Spinal cord (tissue), 10 donors: ENCODE measurements around the gene NES. TPM values are rescaled to one million over a fixed set of nuclear protein-coding genes. Genes with fewer than 3 reads are reported as not detected.

Experiments
- DNase-seq, 6 donors: peaks; one replicate each; pipeline versions ENCODE4 v3.0.0 to v3.0.0-alpha.2; 2013 to 2015; ENCODE audit warnings: low spot score in 6 of 6, low read depth in 4 of 6
- H3K27ac ChIP-seq: one replicate; pipeline ENCODE4 v1.5.1; 2013; ENCODE audit warnings: low read depth, low read length, control low read depth
- H3K27me3 ChIP-seq: one replicate; pipeline ENCODE4 v1.6.1; 2013; ENCODE audit warnings: low read length; ENCODE audit not compliant: control insufficient read depth, insufficient read depth
- H3K36me3 ChIP-seq: one replicate; pipeline ENCODE4 v1.6.1; 2013; ENCODE audit warnings: low read length; ENCODE audit not compliant: control insufficient read depth, insufficient read depth
- H3K4me1 ChIP-seq: one replicate; pipeline ENCODE4 v1.6.1; 2013; ENCODE audit warnings: low read length; ENCODE audit not compliant: control insufficient read depth, insufficient read depth
- H3K4me3 ChIP-seq: one replicate; pipeline ENCODE4 v1.5.1; 2013; ENCODE audit warnings: low read depth, low read length, control low read depth
- H3K9me3 ChIP-seq: one replicate; pipeline ENCODE4 v1.6.1; 2013; ENCODE audit warnings: low read length; ENCODE audit not compliant: control insufficient read depth, insufficient read depth
- WGBS: methylation state at CpG from one replicate; pipeline ENCODE4 v1.1.5; 2013; ENCODE audit warnings: missing lambda C conversion rate; ENCODE audit not compliant: insufficient coverage; 5-methylcytosine and 5-hydroxymethylcytosine counted together
- polyA plus RNA-seq, 2 donors: library from polyadenylated mRNA; unstranded; fragments of 120-200 nt; gene quantifications; one replicate each; pipeline ENCODE4 v1.2.1, GENCODE V29; 2013; ENCODE audit not compliant: insufficient read length in 2 of 2
- total RNA-seq, 2 donors: library from RNA; depleted of rRNA in 1 of 2; stranded (reverse); fragments of 120-200 nt in 1 of 2; fragments of >200 nt in 1 of 2; gene quantifications; one replicate each; pipeline versions ENCODE4 v1.2.3 to v1.2.4, GENCODE V29; 2013 to 2014
- donor health status: healthy.

NES gene
- total and polyA plus RNA-seq, 4 donors: 37.9 to 111 (median 79.4) TPM

DNA sequence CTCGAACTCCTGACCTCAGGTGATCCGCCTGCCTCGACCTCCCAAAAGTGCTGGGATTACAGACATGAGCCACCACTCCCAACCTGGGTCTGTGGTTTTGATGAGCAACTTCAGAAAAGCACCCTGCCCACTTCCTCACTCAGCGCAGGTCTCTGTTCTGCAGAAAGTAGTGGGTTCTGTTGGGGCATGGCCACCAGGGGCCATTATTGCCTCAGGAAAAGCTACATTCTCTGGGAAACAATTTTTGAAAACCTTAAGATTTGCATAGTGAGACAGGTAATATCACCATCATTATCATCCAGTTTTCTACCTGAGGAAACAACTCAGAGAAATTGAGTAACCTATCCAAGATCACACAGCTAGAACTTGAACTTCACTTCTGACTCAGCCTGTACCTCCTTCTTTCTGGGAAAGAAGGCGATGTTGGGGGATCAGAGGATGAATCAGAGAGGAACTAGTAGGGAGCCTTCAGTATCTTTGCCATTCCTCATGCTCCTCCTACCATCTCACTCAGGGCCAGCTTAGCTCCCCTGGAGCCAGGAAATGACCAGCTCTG lies 7.1 kb upstream of the NES start:
- Histone ChIP-seq H3K9me3 (no peaks in the 10 kb centered on the region), H3K27ac (no peak overlapping the region), H3K4me1 (peaks cover 4% of the 10 kb centered on the region), H3K27me3 (peaks cover 3% of the 10 kb centered on the region), H3K36me3 (no peaks in the 10 kb centered on the region), H3K4me3 (no peak overlapping the region)
- no CpG with 5 or more reads among the region's 5 CpGs for WGBS
- no peak for DNase-seq

GRCh38 chr1:156682166-156682890 lies 5.1 kb upstream of the NES start:
- Histone ChIP-seq H3K27ac (no peak overlapping the region), H3K4me3 (no peak overlapping the region), H3K36me3 (no peaks in the 10 kb centered on the region), H3K4me1 (peaks cover 7% of the 10 kb centered on the region), H3K9me3 (no peaks in the 10 kb centered on the region), H3K27me3 (peaks cover 11% of the 10 kb centered on the region)
- DNase-seq: no peak
- 100% methylated on average over 1 of the region's 5 CpGs for WGBS

DNA sequence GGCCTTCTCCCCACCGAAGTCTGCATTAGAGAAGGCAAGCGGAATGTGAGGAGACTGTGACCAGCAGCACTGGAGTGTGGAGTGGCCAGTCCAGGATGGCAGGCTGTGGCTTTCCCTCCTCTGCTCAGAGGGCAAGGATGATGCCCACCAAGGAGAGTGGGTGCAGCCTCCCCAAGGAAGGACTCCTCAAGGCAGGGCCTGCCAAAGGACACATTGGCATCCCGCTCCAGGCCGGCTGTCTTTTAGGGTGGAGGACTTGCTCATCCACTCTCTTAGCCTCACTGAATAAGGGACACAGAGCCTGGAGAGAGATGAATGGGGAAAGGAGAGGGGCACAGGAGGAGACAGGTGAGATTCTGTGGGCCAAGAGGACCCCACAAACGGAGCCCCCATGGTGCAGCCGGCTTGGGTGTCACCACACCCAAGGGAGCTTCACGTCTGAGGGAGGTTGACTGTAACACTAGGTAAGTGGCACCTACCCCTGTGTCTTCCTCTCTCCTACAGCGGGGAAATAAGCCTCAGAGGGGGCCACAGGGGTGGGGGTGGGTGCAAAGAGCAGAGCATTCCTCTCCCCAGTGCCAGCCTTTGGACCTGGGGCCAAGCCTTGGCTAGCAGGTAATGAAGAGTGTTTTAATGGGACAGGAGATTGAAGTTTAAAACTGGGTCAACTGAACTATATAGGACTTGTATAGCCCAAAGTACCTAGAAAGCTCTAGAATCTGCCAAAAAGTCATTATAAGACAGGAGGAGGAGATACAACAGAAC lies 4.2 kb upstream of the NES start:
- Histone ChIP-seq H3K27ac (no peak overlapping the region), H3K27me3 (peaks cover 15% of the 10 kb centered on the region), H3K9me3 (no peaks in the 10 kb centered on the region), H3K36me3 (no peaks in the 10 kb centered on the region), H3K4me1 (peaks cover 15% of the 10 kb centered on the region), H3K4me3 (no peak overlapping the region)
- 97% methylated on average over 4 of the region's 8 CpGs for WGBS
- no peak for DNase-seq

- Histone ChIP-seq H3K4me1 (peaks cover 28% of the 10 kb centered on the region), H3K4me3 (no peak overlapping the region), H3K36me3 (peaks cover 2% of the 10 kb centered on the region), H3K9me3 (no peaks in the 10 kb centered on the region), H3K27ac (no peak overlapping the region), H3K27me3 (peaks cover 19% of the 10 kb centered on the region)
- WGBS: 100% methylated on average over 1 of the region's 2 CpGs
- DNase-seq: no peak
These were observed 2.8 kb upstream of the NES start for GRCh38 chr1:156680056-156680455.

- Histone ChIP-seq H3K9me3 (no peaks in the 10 kb centered on the region), H3K36me3 (peaks cover 17% of the 10 kb centered on the region), H3K4me3 (peak overlapping the region; percentile 71), H3K4me1 (peaks cover 49% of the 10 kb centered on the region), H3K27me3 (peaks cover 19% of the 10 kb centered on the region), H3K27ac (peak overlapping the region; percentile 75)
- 2% methylated on average over 10 of the region's 22 CpGs for WGBS
- DNase-seq: peak in 2 of 6 donors; percentile 89 to 93
These were observed 699 bp upstream of the NES start for GRCh38 chr1:156677616-156678596.

GRCh38 chr1:156676114-156676819 lies 940 bp downstream of the NES start:
- peak overlapping the region; percentile 71 for H3K4me3 ChIP-seq
- H3K36me3 ChIP-seq: peaks cover 22% of the 10 kb centered on the region
- no peak for DNase-seq
- H3K4me1 ChIP-seq: peaks cover 54% of the 10 kb centered on the region
- WGBS: 10% methylated on average over 49 of the region's 49 CpGs
- peaks cover 19% of the 10 kb centered on the region for H3K27me3 ChIP-seq
- peak overlapping the region; percentile 75 for H3K27ac ChIP-seq
- no peaks in the 10 kb centered on the region for H3K9me3 ChIP-seq

DNA sequence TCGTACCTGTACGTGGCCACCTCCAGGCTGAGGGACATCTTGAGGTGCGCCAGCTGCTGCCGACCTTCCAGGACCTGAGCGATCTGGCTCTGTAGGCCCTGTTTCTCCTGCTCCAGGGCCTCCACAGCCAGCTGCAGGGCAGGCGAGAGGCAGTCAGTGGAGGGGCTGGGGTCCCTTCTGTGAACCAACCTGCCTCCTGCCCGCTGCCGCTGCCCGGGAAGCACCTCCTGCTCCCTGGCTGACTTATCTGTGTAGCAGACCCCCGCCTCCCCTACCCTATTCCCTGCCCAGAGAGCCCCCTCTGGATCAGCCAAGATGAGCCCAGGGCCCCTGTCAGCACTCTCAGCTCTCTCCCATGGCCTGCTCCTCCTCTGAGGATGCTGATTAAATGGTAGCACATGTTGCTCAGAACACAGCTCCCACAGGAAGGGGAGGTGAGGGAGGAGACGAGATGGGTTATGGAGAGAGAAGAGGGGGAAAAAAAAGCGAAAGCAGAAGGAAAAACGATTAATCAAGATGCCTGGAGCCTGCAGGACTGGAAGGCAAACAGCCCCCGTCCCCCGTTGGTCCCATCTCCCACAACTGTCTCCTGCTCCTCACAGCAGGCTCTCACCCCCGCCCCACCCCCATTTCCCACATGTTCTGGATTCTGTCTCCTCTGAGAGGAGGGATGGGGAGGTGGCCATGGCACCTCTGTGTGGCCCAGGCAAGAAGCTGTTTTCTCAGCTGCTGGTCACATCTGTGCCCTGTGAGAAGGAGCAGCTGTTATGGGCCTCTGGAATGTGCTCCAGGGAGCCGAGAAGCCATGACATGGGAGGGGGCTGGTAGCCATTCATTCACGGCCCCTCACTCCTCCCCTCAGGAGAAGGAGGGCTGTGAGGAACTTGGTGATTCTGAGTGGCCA lies 1.7 kb downstream of the NES start:
- H3K4me3 ChIP-seq: peak overlapping the region; percentile 71
- no peaks in the 10 kb centered on the region for H3K9me3 ChIP-seq
- peaks cover 30% of the 10 kb centered on the region for H3K36me3 ChIP-seq
- H3K27me3 ChIP-seq: peaks cover 19% of the 10 kb centered on the region
- 29% methylated on average over 12 of the region's 18 CpGs for WGBS
- H3K4me1 ChIP-seq: peaks cover 62% of the 10 kb centered on the region
- DNase-seq: peak in 2 of 6 donors; percentile 53
- H3K27ac ChIP-seq: peak overlapping the region; percentile 83

GRCh38 chr1:156673387-156674121 lies 3.7 kb downstream of the NES start:
- DNase-seq: peak in 2 of 6 donors; percentile 90 to 91
- Histone ChIP-seq H3K27me3 (peaks cover 14% of the 10 kb centered on the region), H3K9me3 (no peaks in the 10 kb centered on the region), H3K4me1 (peaks cover 81% of the 10 kb centered on the region), H3K36me3 (peaks cover 39% of the 10 kb centered on the region), H3K4me3 (peak overlapping the region; percentile 10), H3K27ac (peak overlapping the region; percentile 83)
- WGBS: 38% methylated on average over 5 of the region's 8 CpGs
